ENCODE results near the gene ADAMTS12.

Gene ADAMTS12

DNA sequence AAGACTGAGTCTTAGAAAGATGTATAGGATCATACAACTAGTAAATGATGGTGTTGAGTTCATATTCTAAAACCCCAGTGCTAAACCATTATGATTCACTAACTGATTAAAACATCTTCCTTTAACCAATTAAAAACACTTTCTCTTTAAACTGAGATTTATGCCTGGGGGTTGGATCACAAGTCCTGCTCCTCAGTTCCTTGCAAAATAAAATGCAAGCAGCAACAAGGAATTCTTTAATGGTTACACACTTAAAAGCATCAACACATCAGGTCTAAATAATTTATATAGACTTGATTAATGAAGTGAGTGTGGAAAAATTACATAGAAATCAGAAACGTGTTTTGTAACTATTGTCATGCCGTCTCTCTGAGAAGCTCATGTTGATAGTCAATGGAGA lies 261.8 kb downstream of the ADAMTS12 start:
- ATAC-seq (ENCODE audit: low read depth) (no peak), DNase-seq (ENCODE audit: low spot score in 2 of 2) (no peak)
- Mint-ChIP-seq H3K27ac (no peak overlapping the region), H3K27me3 (no peaks in the 10 kb centered on the region), H3K9me3 (no peaks in the 10 kb centered on the region), H3K36me3 (no peaks in the 10 kb centered on the region), H3K4me3 (no peak overlapping the region), H3K4me1 (no peaks in the 10 kb centered on the region)

- Mint-ChIP-seq H3K4me1 (no peaks in the 10 kb centered on the region), H3K9me3 (no peaks in the 10 kb centered on the region), H3K27me3 (peaks cover 1% of the 10 kb centered on the region), H3K36me3 (no peaks in the 10 kb centered on the region), H3K27ac (no peak overlapping the region), H3K4me3 (no peak overlapping the region)
- DNase-seq (ENCODE audit: low spot score in 2 of 2) (no peak), ATAC-seq (ENCODE audit: low read depth) (no peak)
Observed at GRCh38 chr5:33628796-33629195, 263.0 kb downstream of the ADAMTS12 start.

GRCh38 chr5:33621514-33621913 lies 270.3 kb downstream of the ADAMTS12 start:
- Mint-ChIP-seq H3K4me3 (no peak overlapping the region), H3K9me3 (no peaks in the 10 kb centered on the region), H3K27me3 (peaks cover 8% of the 10 kb centered on the region), H3K36me3 (no peaks in the 10 kb centered on the region), H3K27ac (no peak overlapping the region), H3K4me1 (no peaks in the 10 kb centered on the region)
- no peak for ATAC-seq (ENCODE audit: low read depth)
- no peak for DNase-seq (ENCODE audit: low spot score in 2 of 2)

DNA sequence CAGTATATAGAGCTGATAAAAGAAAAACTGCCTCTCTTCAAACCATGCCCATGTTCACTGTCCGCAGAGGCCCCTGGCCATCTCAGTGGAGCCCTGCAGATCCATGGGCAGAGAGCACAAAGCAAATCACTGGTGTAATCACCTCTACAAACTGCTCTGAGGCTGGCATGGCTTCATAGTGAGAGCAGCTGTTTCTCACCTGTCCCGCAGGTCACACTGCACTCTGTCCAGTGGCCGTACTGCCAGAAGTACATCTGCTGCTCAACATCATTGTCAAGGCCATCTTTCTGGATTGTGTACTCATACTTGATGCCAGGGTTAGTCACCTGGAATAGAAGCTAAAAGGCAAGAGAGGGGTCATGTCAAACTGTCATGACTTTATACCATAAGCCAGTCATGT lies 277.8 kb downstream of the ADAMTS12 start:
- Mint-ChIP-seq H3K27me3 (no peaks in the 10 kb centered on the region), H3K9me3 (no peaks in the 10 kb centered on the region), H3K4me1 (no peaks in the 10 kb centered on the region), H3K36me3 (no peaks in the 10 kb centered on the region), H3K27ac (no peak overlapping the region), H3K4me3 (no peak overlapping the region)
- DNase-seq (ENCODE audit: low spot score in 2 of 2) = no peak
- no peak for ATAC-seq (ENCODE audit: low read depth)

- H3K4me3 Mint-ChIP-seq = no peak overlapping the region
Observed at GRCh38 chr5:33612386-33612785, 279.4 kb downstream of the ADAMTS12 start.

GRCh38 chr5:33611877-33612276 lies 279.9 kb downstream of the ADAMTS12 start:
- no peaks in the 10 kb centered on the region for H3K4me1 Mint-ChIP-seq
- H3K27me3 Mint-ChIP-seq = peaks cover 2% of the 10 kb centered on the region
- DNase-seq (ENCODE audit: low spot score in 2 of 2) = no peak
- H3K36me3 Mint-ChIP-seq = no peaks in the 10 kb centered on the region
- H3K27ac Mint-ChIP-seq = no peak overlapping the region
- H3K4me3 Mint-ChIP-seq = no peak overlapping the region
- H3K9me3 Mint-ChIP-seq = no peaks in the 10 kb centered on the region
- no peak for ATAC-seq (ENCODE audit: low read depth)

More at GRCh38 chr5:33612386-33612785, 279.4 kb downstream of the ADAMTS12 start:
- no peak for ATAC-seq (ENCODE audit: low read depth)
- no peaks in the 10 kb centered on the region for H3K9me3 Mint-ChIP-seq
- no peaks in the 10 kb centered on the region for H3K36me3 Mint-ChIP-seq
- no peak overlapping the region for H3K27ac Mint-ChIP-seq
- DNase-seq (ENCODE audit: low spot score in 2 of 2) = no peak
- H3K4me1 Mint-ChIP-seq = no peaks in the 10 kb centered on the region
- peaks cover 2% of the 10 kb centered on the region for H3K27me3 Mint-ChIP-seq

- no peak for ATAC-seq (ENCODE audit: low read depth)
- Mint-ChIP-seq H3K4me3 (no peak overlapping the region), H3K27ac (no peak overlapping the region)
Observed at GRCh38 chr5:33608344-33609041, 283.3 kb downstream of the ADAMTS12 start.

DNA sequence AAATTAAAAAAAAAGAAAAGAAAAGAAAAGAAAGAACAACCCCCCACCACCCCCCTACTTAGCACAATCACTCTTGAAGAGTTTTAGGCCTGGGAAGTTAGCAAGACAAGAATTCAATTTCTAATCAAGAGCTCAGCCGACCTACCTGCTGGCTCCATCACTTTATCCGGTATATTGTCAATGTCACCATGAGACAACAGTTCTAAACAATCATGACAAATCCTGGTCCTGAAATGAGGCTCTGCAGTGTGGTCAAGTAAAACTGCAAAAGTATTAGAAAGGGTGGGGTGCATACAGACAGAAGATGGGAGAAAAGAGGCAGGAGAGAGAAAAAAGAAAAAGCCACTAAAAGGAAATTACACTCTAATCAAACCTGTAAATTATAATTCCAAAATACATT lies 287.3 kb downstream of the ADAMTS12 start:
- Mint-ChIP-seq H3K36me3 (no peaks in the 10 kb centered on the region), H3K4me1 (no peaks in the 10 kb centered on the region), H3K27ac (no peak overlapping the region), H3K4me3 (no peak overlapping the region), H3K9me3 (no peaks in the 10 kb centered on the region), H3K27me3 (peaks cover 4% of the 10 kb centered on the region)
- ATAC-seq (ENCODE audit: low read depth) (no peak), DNase-seq (ENCODE audit: low spot score in 2 of 2) (no peak)

More at GRCh38 chr5:33608344-33609041, 283.3 kb downstream of the ADAMTS12 start:
- no peaks in the 10 kb centered on the region for H3K36me3 Mint-ChIP-seq
- no peaks in the 10 kb centered on the region for H3K4me1 Mint-ChIP-seq
- no peaks in the 10 kb centered on the region for H3K9me3 Mint-ChIP-seq
- H3K27me3 Mint-ChIP-seq = peaks cover 2% of the 10 kb centered on the region
- no peak for DNase-seq (ENCODE audit: low spot score in 2 of 2)

GRCh38 chr5:33601881-33602280 lies 289.9 kb downstream of the ADAMTS12 start:
- Mint-ChIP-seq H3K4me1 (no peaks in the 10 kb centered on the region), H3K27me3 (peaks cover 3% of the 10 kb centered on the region), H3K36me3 (no peaks in the 10 kb centered on the region), H3K9me3 (no peaks in the 10 kb centered on the region), H3K27ac (no peak overlapping the region), H3K4me3 (no peak overlapping the region)
- ATAC-seq (ENCODE audit: low read depth) = no peak
- DNase-seq (ENCODE audit: low spot score in 2 of 2) = no peak

DNA sequence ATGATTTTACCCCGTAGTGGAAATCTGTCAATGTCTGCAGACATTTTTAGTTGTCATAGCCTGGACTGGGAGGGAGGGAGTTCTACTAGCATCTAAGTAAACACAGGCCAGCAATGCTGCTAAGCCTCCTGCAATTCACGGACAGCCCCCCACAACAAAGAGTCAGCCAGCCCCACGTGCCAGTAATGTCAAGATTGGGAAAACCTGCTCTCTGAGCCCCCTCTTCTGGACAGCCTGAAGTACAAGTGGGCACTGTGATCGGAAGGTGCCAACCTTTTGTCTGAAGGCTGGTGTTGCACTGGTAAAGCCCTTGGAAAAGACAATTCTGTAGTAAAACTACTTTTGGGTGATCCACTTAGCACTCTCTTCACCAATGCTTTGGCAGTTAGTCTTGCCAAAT lies 296.5 kb downstream of the ADAMTS12 start:
- Mint-ChIP-seq H3K4me1 (no peaks in the 10 kb centered on the region), H3K27ac (no peak overlapping the region), H3K9me3 (no peaks in the 10 kb centered on the region), H3K4me3 (no peak overlapping the region), H3K36me3 (no peaks in the 10 kb centered on the region), H3K27me3 (peaks cover 3% of the 10 kb centered on the region)
- DNase-seq (ENCODE audit: low spot score in 2 of 2) = no peak
- no peak for ATAC-seq (ENCODE audit: low read depth)

DNA sequence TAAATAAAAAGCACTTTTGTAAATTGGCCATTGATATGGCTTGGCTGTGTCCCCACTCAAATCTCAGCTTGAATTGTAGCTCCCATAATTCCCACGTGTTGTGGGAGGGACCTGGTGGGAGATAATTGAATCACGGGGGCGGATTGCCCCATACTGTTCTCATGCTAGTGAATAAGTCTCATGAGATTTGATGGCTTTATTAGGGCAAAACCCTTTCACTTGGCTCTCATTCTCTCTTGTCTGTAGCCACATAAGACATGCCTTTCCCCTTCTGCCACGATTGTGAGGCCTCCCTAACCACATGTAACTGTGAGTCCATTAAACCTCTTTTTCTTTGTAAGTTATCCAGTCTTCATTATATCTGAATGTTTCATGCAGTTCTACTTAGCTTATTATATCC lies 297.8 kb downstream of the ADAMTS12 start:
- H3K27ac Mint-ChIP-seq = no peak overlapping the region
- H3K4me3 Mint-ChIP-seq = no peak overlapping the region
- DNase-seq (ENCODE audit: low spot score in 2 of 2) (no peak), ATAC-seq (ENCODE audit: low read depth) (no peak)
- H3K4me1 Mint-ChIP-seq = no peaks in the 10 kb centered on the region
- H3K9me3 Mint-ChIP-seq = no peaks in the 10 kb centered on the region
- no peaks in the 10 kb centered on the region for H3K36me3 Mint-ChIP-seq
- peaks cover 1% of the 10 kb centered on the region for H3K27me3 Mint-ChIP-seq

GRCh38 chr5:33592245-33592644 lies 299.5 kb downstream of the ADAMTS12 start:
- no peaks in the 10 kb centered on the region for H3K36me3 Mint-ChIP-seq

DNA sequence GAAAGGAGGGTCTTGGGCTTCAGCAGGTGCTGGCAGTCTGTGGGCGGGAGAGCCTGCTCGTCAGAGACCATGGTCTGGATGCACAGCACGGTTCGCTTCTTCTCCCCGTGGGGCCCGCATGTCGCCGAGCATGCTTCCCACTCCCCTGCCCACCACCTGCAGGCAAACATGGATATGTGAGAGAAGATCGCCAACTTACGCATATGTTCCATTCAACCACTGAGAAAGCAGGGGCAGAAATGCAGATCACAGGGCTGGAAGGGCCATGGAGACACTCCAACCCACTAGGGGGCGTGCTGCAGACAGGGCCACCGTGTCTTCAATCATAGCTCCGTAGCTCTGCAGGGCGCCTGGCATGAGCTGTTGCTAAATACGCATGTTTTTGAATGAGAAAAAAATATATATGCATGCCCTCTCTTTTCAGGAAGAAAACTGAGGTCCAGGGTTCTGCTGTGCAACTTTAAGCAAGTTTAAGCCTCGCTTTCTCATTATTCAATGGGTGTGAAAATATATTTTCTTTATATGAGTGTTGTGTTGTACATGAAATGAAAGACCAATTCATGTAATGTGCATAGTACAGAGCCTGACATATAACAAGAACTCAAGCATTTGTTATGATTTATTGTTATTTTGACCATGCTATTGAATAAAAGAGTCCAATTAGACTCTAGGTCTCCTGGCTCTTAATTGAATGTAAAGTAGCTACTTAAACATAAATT lies 303.0 kb downstream of the ADAMTS12 start:
- Mint-ChIP-seq H3K27me3 (no peaks in the 10 kb centered on the region), H3K36me3 (no peaks in the 10 kb centered on the region), H3K9me3 (no peaks in the 10 kb centered on the region), H3K4me3 (no peak overlapping the region), H3K27ac (no peak overlapping the region), H3K4me1 (no peaks in the 10 kb centered on the region)
- peak in 1 of 2 donors; percentile 32 for DNase-seq (ENCODE audit: low spot score in 2 of 2)
- ATAC-seq (ENCODE audit: low read depth) = no peak

More at GRCh38 chr5:33592245-33592644, 299.5 kb downstream of the ADAMTS12 start:
- ATAC-seq (ENCODE audit: low read depth) = no peak
- H3K4me1 Mint-ChIP-seq = no peaks in the 10 kb centered on the region
- H3K27me3 Mint-ChIP-seq = peaks cover 1% of the 10 kb centered on the region
- H3K27ac Mint-ChIP-seq = no peak overlapping the region
- H3K4me3 Mint-ChIP-seq = no peak overlapping the region
- no peak for DNase-seq (ENCODE audit: low spot score in 2 of 2)
- no peaks in the 10 kb centered on the region for H3K9me3 Mint-ChIP-seq

- DNase-seq (ENCODE audit: low spot score in 2 of 2) (no peak), ATAC-seq (ENCODE audit: low read depth) (no peak)
- no peak overlapping the region for H3K27ac Mint-ChIP-seq
- no peaks in the 10 kb centered on the region for H3K4me1 Mint-ChIP-seq
- H3K4me3 Mint-ChIP-seq = no peak overlapping the region
- peaks cover 3% of the 10 kb centered on the region for H3K27me3 Mint-ChIP-seq
- peaks cover 3% of the 10 kb centered on the region for H3K9me3 Mint-ChIP-seq
- no peaks in the 10 kb centered on the region for H3K36me3 Mint-ChIP-seq
Observed at GRCh38 chr5:33583332-33583731, 308.5 kb downstream of the ADAMTS12 start.

DNA sequence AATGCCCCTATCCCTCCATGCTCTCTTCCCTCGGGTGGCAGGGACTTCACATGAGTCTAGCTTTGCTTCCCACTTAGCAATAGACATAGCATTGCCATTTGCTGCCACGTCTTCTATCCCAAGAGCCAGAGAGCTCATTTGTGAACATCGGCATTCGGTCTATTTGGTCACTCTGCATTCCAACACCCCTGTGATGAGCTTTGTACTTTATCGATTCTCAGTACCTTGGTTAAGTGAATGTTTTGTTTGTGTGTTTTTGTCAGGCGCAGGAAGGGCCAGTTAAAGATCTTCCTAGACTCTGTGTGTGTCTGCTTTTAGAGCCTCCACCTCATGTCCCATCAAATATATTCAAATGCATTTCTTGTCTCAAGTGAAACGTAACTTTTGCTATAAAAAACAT lies 309.4 kb downstream of the ADAMTS12 start:
- Mint-ChIP-seq H3K4me1 (no peaks in the 10 kb centered on the region), H3K27me3 (peaks cover 3% of the 10 kb centered on the region), H3K4me3 (no peak overlapping the region), H3K27ac (no peak overlapping the region), H3K9me3 (peaks cover 3% of the 10 kb centered on the region), H3K36me3 (no peaks in the 10 kb centered on the region)
- DNase-seq (ENCODE audit: low spot score in 2 of 2) (no peak), ATAC-seq (ENCODE audit: low read depth) (no peak)

Data from memory B cell (primary cell).